Amniotic stem cell (primary cell): ENCODE data around the gene RASL12.
"Not testable (repeated sequence)": the region's sequence is repeated elsewhere in the genome, so short reads cannot be mapped to it uniquely, and the experiment has no call there.

Experiments
- DNase-seq: peaks from one replicate; lab custom pipeline; 2025; lab: John Stamatoyannopoulos, UW

RASL12 gene, protein sequence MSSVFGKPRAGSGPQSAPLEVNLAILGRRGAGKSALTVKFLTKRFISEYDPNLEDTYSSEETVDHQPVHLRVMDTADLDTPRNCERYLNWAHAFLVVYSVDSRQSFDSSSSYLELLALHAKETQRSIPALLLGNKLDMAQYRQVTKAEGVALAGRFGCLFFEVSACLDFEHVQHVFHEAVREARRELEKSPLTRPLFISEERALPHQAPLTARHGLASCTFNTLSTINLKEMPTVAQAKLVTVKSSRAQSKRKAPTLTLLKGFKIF

DNA sequence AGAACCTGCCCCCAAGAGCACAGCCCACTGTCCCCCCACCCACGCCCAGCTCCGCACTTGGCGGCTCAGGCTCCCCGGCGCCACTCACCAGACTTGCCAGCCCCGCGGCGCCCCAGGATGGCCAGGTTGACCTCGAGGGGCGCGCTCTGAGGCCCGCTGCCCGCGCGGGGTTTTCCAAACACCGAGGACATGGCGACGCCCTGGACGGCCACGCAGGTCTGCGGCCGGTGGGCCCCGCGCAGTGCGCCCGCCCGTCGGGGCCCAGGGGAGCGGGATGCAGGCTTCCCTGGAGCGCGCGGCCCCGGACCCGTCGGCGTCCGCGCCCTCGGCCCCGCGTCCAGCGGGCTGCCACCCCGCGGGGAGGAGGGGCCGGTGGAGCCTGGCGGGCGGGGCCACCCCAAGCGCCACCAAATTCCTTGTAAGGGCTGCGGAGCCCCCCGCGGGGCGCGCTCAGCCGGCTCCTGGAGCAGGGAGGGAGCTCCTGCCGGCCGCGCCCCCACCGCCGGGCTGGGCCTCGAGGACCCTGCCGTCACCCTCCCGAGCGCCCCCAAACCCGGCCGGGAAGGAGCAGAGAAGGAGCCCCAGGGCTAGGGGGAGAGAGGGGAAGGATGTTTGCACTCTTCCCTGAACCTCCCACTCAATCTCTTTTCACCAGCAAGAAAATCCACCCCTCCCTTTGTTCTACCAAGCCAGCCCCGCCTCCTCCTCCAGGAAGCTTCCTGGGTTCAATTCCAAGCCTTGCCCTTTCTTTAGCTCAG lies at the start of gene RASL12:
Gene RASL12, minus strand, starts transcription at position 347 of the 758 bp plus-strand sequence. Its CDS starts 156 bp downstream, at position 191.
- no peak for DNase-seq

GRCh38 chr15:65115542-65115941 lies 47.8 kb upstream of the RASL12 start:
- DNase-seq: no peak

GRCh38 chr15:65115086-65115485 lies 47.3 kb upstream of the RASL12 start, which contains the start of gene UBAP1L:
Gene UBAP1L, minus strand, starts transcription at chr15:65115200. Its CDS starts 8,985 bp downstream, at chr15:65106215.
- no peak for DNase-seq

DNA sequence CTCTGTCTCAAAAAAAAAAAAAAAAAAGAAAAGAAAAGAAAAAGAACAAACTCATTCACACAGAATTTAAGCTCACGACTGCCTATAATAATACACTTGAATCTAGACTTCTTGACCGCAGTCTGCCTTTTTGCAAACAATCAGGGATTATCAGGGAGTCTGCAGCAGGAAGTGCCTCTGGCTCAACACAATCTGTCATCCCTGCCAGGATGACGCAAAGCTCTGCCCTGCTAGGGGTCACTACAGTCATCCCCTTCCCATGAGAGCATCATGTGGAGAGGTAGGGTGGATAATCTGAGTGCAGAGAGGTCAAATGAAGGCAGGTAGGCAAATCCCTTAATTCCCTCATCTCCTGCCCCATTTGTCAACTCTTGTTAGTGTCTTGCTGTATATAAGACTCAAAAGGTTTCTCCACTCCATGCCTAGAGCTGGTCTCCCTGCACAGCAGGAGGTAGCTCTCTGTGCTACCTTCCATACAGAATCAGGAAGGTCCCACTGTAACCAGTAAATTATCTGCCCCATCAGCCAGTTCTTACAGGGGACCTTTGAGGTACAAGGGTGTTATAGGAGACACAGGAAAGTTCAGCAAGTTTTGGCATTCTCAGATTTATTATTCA lies 43.0 kb upstream of the RASL12 start:
- no peak for DNase-seq

DNA sequence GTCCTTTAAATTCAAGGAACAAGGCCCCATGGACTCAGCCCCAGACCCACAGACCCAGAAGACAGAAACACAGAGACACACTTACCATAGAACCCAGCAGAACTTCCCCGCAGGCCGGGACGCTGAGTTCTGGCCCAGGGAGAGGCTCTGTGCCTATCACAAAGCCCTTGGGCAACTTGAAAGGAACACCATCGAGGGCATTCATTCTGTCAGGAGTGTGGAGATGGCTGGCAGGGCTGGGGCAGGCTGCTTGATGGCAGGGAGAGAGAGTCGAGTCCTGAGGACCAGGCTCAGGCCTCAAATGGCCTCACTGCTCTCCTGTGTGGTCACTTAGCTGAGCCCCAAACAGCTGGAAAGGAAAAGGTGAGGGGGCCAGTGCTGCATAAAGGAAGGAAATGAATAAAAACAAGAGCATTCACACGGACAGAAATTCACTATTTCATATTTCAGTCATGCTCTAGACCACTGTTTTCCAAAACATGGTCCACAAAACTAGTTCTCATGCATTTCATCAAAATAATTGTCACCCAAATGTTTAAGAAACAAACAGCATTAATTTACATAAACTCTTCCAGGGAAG lies 38.3 kb upstream of the RASL12 start:
- no peak for DNase-seq

GRCh38 chr15:65105038-65105437 lies 37.2 kb upstream of the RASL12 start:
- DNase-seq: no peak

DNA sequence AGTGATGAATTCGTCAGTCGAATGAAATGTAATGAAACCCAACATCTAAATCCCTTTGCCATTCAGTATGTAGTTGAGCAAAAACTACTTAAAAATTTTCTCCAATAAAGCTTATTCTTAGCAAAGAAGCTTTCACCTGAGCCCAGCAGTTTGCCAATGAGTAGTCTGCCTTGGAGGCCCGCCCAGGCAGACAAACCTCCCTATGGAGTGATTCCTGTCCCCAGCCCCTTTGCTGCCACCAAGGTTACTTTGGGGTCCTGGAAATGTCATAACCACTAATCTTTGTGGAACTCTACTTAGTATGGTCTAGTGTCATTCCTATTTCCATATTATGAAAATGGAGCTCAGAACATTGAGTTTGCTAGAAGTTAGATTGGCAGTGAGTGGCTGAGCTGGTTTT lies 35.1 kb upstream of the RASL12 start:
- no peak for DNase-seq

- DNase-seq: no peak
These were observed 34.3 kb upstream of the RASL12 start for GRCh38 chr15:65101891-65102708.

GRCh38 chr15:65101411-65101890 lies 33.7 kb upstream of the RASL12 start:
- no peak for DNase-seq

DNA sequence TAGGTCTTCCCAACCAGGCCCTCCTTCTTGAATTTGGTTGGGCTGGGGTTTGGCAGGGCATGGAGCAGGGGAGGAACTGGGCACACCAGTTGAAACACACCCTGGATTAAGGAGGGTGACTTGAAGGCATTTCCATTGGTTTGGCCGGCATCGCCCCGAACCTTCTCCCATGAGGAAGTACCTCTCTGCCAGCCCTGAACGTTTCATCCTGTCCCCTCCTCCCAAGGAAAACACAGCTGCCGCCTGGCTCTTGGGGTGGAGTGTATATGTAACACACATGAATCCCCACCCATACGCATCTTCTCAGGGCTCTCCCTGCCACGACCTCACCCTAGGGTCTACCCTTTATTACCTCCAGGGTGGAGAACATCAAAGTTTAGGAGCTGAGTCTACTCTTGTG lies 32.7 kb upstream of the RASL12 start:
- no peak for DNase-seq

DNA sequence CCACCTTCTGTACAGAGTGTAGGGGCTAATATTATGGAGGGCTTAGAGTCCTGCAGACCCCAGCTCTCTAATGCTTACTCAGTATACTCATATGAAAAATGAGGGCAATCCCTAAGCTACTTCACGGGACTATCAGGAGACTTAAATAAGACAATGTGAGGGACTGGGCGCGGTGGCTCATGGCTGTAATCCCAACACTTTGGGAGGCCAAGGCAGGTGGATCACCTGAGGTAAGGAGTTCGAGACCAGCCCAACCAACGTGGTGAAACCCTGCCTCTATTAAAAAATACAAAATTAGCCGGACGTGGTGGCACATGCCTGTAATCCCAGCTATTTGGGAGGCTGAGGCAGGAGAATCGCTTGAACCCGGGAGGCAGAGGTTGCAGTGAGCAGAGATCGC lies 32.0 kb upstream of the RASL12 start:
- DNase-seq: not testable (repeated sequence)

DNA sequence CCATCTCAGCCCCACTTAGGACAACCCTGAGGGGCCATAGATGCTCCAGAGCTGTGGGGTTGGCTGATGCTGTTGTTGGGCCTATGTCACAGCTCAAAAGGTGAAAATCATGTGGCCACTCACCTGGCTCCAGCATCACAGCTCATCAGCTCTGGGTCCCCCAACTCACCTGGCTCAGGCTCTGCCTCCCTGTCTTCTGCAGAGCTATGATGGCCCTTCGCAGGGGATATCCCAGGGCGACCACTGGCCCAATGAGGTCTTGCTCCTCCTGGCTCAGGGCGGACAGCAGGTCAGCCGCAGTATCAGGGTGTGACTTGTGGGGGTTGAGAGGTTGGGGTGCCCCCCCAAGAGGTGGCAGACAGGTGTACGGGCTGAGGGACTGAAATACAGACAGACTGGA lies 31.5 kb upstream of the RASL12 start:
- no peak for DNase-seq

GRCh38 chr15:65097651-65098263 lies 30.0 kb upstream of the RASL12 start:
- no peak for DNase-seq

DNA sequence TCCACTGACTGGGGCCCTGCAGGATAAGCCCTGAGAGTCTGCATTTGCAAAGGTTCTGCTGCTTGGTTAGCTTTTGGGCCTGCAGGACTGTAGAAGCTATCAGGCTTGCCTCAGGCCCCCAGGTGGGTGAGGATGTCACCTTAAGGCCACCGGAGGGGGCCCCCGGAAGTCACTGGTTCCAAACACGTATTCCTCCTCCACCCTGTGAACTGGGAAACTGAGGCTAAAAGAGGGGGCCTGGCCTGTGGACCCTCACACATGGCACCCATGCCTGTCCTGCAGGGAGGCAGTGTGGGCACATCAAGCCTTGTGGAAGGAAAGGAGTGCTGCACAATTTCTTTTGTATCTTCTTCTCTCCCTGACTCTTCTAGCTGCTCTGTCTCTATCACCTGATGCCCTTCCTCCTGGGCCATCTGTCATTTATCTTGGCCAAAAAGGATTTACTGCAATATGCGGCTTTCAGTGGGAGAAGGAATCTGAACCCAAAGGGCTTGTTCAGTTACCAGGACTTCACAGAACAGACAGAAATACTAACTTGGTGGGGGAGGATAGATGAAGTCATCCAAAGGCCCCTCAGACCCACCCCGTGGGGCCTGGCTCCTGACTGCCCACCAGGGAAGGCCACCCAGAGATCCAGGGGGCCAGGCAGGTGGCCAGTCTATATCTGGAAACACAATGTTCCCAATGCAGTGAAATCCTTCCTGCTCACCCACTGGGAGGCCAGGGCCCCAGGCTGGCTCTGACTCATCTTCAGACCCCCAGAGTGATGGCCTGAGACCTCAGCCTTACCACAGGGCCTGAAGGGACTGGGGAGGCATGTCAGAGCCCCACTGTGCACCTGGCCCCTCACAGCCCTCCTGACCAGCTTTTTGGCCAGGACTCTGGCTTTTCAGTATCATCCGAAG lies 28.9 kb upstream of the RASL12 start:
- no peak for DNase-seq

GRCh38 chr15:65095747-65096104 lies 27.9 kb upstream of the RASL12 start:
- no peak for DNase-seq

DNA sequence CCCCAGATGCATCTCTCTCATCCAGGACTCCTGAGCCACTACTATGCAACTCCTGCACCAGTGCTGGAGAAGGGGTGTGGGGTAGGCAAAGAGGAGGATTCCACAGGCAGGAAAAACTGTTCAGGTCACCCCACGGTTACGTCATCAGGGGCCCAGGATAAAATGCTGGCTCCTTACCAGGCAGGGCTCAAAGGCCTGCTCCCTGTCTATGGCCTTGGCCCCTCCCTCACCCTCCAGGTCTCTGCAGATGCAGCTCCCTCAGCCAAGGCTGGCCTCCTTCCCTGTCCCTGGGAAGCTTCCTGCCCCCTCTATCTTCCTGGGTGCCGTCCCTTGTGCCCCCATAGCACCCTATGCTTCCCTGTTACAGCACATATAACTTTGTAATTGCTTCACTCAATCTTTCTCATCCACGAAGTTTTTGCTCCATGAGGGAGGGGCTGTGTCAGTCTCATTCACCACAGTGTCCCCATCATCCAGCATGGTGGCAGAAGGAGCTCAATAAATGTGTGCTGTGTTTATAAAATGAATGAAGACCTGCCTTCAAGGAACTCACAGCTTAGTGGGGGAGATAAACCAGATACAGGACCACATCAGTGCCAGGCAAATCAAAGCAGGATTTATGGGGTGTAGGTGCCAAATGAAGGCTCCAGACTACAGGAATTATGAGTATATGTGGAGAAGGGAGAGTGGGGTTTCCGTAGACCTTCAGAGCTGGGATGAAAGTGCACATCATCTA lies 27.4 kb upstream of the RASL12 start:
- no peak for DNase-seq

DNA sequence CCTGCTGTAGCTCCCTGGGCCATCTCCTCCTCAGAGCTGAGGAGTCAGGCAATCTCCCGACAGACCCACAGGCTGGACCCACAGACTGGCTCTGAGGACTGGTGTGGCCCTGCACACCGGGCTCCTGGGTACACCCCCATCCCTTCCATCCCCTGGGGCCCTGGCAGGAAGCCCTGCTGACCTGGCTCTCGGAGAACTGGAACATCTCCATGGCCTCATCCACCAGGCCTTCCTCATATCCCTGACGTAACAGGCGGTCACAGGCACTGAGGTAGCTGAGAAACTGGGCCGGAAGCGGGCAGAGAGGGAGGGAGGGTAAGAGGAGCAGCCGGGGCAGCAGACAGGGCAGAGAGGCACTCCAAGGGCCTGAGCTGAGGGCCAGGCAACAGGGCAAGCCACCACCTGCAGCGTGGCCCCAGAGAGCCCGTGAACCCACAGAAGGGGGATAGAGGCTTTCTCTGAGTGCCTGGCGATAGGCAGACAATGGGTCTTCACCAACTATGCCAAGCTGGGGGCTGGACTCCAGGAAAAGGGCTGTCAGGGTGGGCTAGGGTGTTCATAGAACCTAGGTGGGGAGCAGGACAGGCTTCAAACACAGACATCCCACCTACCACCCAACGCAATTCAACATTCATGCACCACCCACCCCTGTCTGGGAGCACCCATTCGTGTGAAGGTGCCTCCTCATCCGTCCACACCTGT lies 26.7 kb upstream of the RASL12 start:
- DNase-seq: no peak

DNA sequence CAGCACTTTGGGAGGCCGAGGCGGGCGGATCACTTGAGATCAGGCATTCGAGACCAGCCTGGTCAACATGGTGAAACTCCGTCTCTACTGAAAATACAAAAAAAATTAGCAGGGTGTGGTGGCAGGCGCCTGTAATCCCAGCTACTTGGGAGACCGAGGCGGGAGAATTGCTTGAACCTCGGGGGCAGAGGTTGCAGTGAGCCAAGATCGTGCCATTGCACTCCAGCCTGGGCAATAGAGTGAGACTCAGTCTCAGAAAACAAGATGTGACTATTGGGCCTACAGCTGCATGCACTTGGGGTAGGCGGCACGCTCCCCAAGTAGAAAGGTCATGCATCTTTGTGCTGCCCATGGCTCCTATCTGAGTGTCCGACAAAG lies 26.0 kb upstream of the RASL12 start:
- DNase-seq: not testable (repeated sequence)
